ENCODE measurements around the gene MSMB. TPM values are rescaled to one million over a fixed set of nuclear protein-coding genes. Genes with fewer than 3 reads are reported as not detected.

Gene MSMB
- not detected in 2 replicates for total RNA-seq (2011; cell fraction: chromatin; rRNA removed; ENCODE audit: low replicate concordance)
- not detected in 2 replicates for total RNA-seq (2011; cell fraction: nucleolus; rRNA removed)
- total RNA-seq (2011; cell fraction: nucleoplasm; rRNA removed): not detected in 2 replicates
- total RNA-seq (2014; rRNA removed) (not detected in 2 replicates), total RNA-seq (2014; rRNA removed; fragmentation: Illumina TruSeq; extraction: Trizol) (not detected in 2 replicates), total RNA-seq (2015; rRNA removed; fragmentation: Illumina TruSeq; extraction: Trizol) (not detected in 2 replicates), total RNA-seq (2021) (not detected in 2 replicates), polyA plus RNA-seq (2011; rRNA removed) (not detected in 2 replicates), polyA plus RNA-seq (2014; fragmentation: Illumina TruSeq; extraction: Trizol) (not detected in 2 replicates), polyA plus RNA-seq (2014; fragmentation: Nextera tagmentation; extraction: Ambion mirVana) (under 1 TPM in 1 of 2 experiments, not detected in 1; 0.21 TPM), polyA plus RNA-seq (2014; rRNA removed) (0.60 TPM in 1 of 2 replicates, not detected in the other), polyA minus RNA-seq (2011; rRNA and poly(A)+ RNA removed) (not detected in 2 replicates), Bru-seq, nascent RNA (percentile 11 among the genes with signal in this experiment), BruChase-seq, experiment 1, labeled RNA remaining after a 2-hour chase (percentile 4 among the genes with signal in this experiment), BruChase-seq, experiment 2, labeled RNA remaining after a 6-hour chase (percentile 7 among the genes with signal in this experiment)
- polyA plus RNA-seq (2011; cell fraction: cytosol; rRNA removed): not detected in 2 replicates
- not detected in 2 replicates for polyA plus RNA-seq (2011; cell fraction: nucleus; rRNA removed)
- 0.21 and 0.53 TPM in 2 replicates for polyA plus RNA-seq (2012)
- not detected in 2 replicates for polyA minus RNA-seq (2011; cell fraction: cytosol; rRNA and poly(A)+ RNA removed)
- not detected in 2 replicates for polyA minus RNA-seq (2011; cell fraction: nucleus; rRNA and poly(A)+ RNA removed)
- long read RNA-seq, experiment 1: 0 reads
- long read RNA-seq, experiment 2: 0 reads
- long read RNA-seq, experiment 3: 0 reads

- peaks cover 0 to 5% of the 10 kb centered on the region in 2 experiments; a peak in 3 of 5 replicates for H3K4me1 ChIP-seq (replicated peaks in 1 of 2; ENCODE audit: control insufficient read depth in 2 of 2, insufficient read depth in 2 of 2, low read length in 2 of 2)
- no peaks in the 10 kb centered on the region for H3K9me1 ChIP-seq (ENCODE audit: control insufficient read depth, insufficient read depth, low read length)
- H3K36me3 ChIP-seq (ENCODE audit: control insufficient read depth, insufficient read depth, low read length): no peaks in the 10 kb centered on the region
- TF ChIP-seq TBP (optimal IDR thresholded peaks at IDR 0.05; ENCODE audit: low read depth, low read length) (peak; percentile 8), IRF9 (tag; IDR thresholded peaks at IDR 0.05) (no peak)
- TF ChIP-seq, protein P1, sequence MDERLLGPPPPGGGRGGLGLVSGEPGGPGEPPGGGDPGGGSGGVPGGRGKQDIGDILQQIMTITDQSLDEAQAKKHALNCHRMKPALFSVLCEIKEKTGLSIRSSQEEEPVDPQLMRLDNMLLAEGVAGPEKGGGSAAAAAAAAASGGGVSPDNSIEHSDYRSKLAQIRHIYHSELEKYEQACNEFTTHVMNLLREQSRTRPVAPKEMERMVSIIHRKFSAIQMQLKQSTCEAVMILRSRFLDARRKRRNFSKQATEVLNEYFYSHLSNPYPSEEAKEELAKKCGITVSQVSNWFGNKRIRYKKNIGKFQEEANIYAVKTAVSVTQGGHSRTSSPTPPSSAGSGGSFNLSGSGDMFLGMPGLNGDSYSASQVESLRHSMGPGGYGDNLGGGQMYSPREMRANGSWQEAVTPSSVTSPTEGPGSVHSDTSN (CRISPR knock-in tag; IDR thresholded peaks at IDR 0.05; ENCODE audit: low read depth): no peak
- TF ChIP-seq, protein P1 (tag; conservative IDR thresholded peaks at IDR 0.05; ENCODE audit: low read depth): peak; percentile 35
- CTCF ChIA-PET (ENCODE audit: low intra/inter-chr PET ratio): no interaction called here
- no peak within 1 kb of the TSS for H3K9ac ChIP-seq (ENCODE audit: insufficient read depth in 1 of 2, low read depth in 2 of 2, low read length in 2 of 2)
- intact Hi-C loops (cut with micrococcal nuclease): no loop called here
- DNase-seq (ENCODE audit: extremely low read depth in 1 of 4, low spot score in 3 of 4): no peak
- H3K9me3 ChIP-seq (replicated peaks; ENCODE audit: control insufficient read depth, insufficient read depth, low read depth, low read length): no peaks in the 10 kb centered on the region
- POLR2A ChIA-PET: interaction anchor here (1.1 to 2.4 kb wide), 2 partner anchors 12 to 17 kb away, joined by 3 to 8 read pairs; partner anchors contain the start of gene NCOA4
- no peak for ATAC-seq
- no peaks in the 10 kb centered on the region for H4K20me1 ChIP-seq (replicated peaks; ENCODE audit: control insufficient read depth, insufficient read depth, low read length)
- no peak within 1 kb of the TSS for H3K4me3 ChIP-seq
- H3K79me2 ChIP-seq (ENCODE audit: control insufficient read depth, insufficient read depth, low read length): no peaks in the 10 kb centered on the region
- H3K27ac ChIP-seq (ENCODE audit: extremely low read depth, low read depth, low read length): no peak within 1 kb of the TSS
- in situ Hi-C loops (cut with MboI): no loop called here
- no peaks in the 10 kb centered on the region for H3K27me3 ChIP-seq (ENCODE audit: control insufficient read depth in 2 of 2, insufficient read depth in 2 of 2, low read length in 2 of 2)
- no peak within 1 kb of the TSS for H3K4me2 ChIP-seq (ENCODE audit: insufficient read depth, low read length)
- H2AFZ ChIP-seq (ENCODE audit: low read depth, low read length): peak within 1 kb of the TSS; percentile 64
- no TSS peak for BruUV-seq (replicated peaks)
- no peak for FAIRE-seq
- WGBS (ENCODE audit: insufficient coverage, low coverage, missing lambda C conversion rate): 27% methylated on average over 7 of the region's 7 CpGs
Observed at GRCh38 chr10:46046261-46046660, at the start of gene MSMB. TSS of gene MSMB (minus strand) at chr10:46046269. CDS start at chr10:46046237, 32 bp downstream.
